NCI-H1092 treated with DMSO at 0.1 percent for 48 hours (cell line): ENCODE measurements around the gene TMEM79.

Experiments used
- DNase-seq: peaks from one replicate; lab custom pipeline; 2025; lab: John Stamatoyannopoulos, UW

Gene TMEM79

GRCh38 chr1:156284112-156284511 lies at the start of gene TMEM79:
Gene TMEM79, plus strand, starts transcription at chr1:156284325. Its CDS starts 902 bp downstream, at chr1:156285227.
- DNase-seq, result no peak

- no peak for DNase-seq
Measured at GRCh38 chr1:156236164-156236563, 48.0 kb upstream of the TMEM79 start.

GRCh38 chr1:156238248-156238647 lies 45.9 kb upstream of the TMEM79 start:
- DNase-seq, result no peak

- DNase-seq, result no peak
Measured at GRCh38 chr1:156241311-156241811, 42.8 kb upstream of the TMEM79 start.

GRCh38 chr1:156241926-156242325 lies 42.2 kb upstream of the TMEM79 start, which contains the start of gene BGLAP:
Gene BGLAP, plus strand, starts transcription at chr1:156242184. Its CDS starts 48 bp downstream, at chr1:156242232.
- DNase-seq, result no peak

GRCh38 chr1:156242738-156243137 lies 41.4 kb upstream of the TMEM79 start:
- DNase-seq, result no peak

- no peak for DNase-seq
Measured at GRCh38 chr1:156244126-156244525, 40.0 kb upstream of the TMEM79 start.

GRCh38 chr1:156244712-156245111 lies 39.4 kb upstream of the TMEM79 start:
- no peak for DNase-seq

GRCh38 chr1:156245451-156246232 lies 38.5 kb upstream of the TMEM79 start:
- peak; percentile 55 for DNase-seq

- no peak for DNase-seq
Measured at GRCh38 chr1:156246241-156246780, 37.8 kb upstream of the TMEM79 start.

GRCh38 chr1:156246781-156247459 lies 37.2 kb upstream of the TMEM79 start:
- no peak for DNase-seq

- DNase-seq, result no peak
Measured at GRCh38 chr1:156247460-156248322, 36.4 kb upstream of the TMEM79 start, which contains the start of gene PAQR6. Gene PAQR6, minus strand, starts transcription at chr1:156248056. Its CDS starts 1,325 bp downstream, at chr1:156246731.

- DNase-seq, result no peak
Measured at GRCh38 chr1:156248323-156248683, 35.8 kb upstream of the TMEM79 start.

- no peak for DNase-seq
Measured at GRCh38 chr1:156249593-156249992, 34.5 kb upstream of the TMEM79 start.

GRCh38 chr1:156251527-156251926 lies 32.6 kb upstream of the TMEM79 start:
- DNase-seq, result no peak

- DNase-seq, result no peak
Measured at GRCh38 chr1:156253634-156254033, 30.5 kb upstream of the TMEM79 start.

- no peak for DNase-seq
Measured at GRCh38 chr1:156257711-156258110, 26.4 kb upstream of the TMEM79 start.

GRCh38 chr1:156258859-156259258 lies 25.3 kb upstream of the TMEM79 start:
- no peak for DNase-seq

- no peak for DNase-seq
Measured at GRCh38 chr1:156259805-156260204, 24.3 kb upstream of the TMEM79 start.

- no peak for DNase-seq
Measured at GRCh38 chr1:156260896-156261295, 23.2 kb upstream of the TMEM79 start.

GRCh38 chr1:156262461-156263287 lies 21.5 kb upstream of the TMEM79 start:
- DNase-seq, result no peak
